MM.1S (cell line): ENCODE results near the gene RAD9B.

Experiments used
- DNase-seq: peaks from one replicate; pipeline ENCODE4 v3.0.0-alpha.2; 2015
- H2AFZ ChIP-seq: fragments of 300-600 bp; sonication (generic); 2 replicates; pipeline ENCODE4 v1.6.0; 2016; ENCODE audit warnings: antibody characterized with exemption, low read length
- H3F3A ChIP-seq: fragments of 300-600 bp; sonication (generic); 2 replicates; pipeline ENCODE4 v1.6.1; 2016; ENCODE audit warnings: mild to moderate bottlenecking, antibody characterized with exemption, low read length, moderate library complexity, mixed read lengths; ENCODE audit not compliant: insufficient read depth
- H3K27ac ChIP-seq: fragments of 300-600 bp; sonication (generic); 2 replicates; pipeline ENCODE4 v1.5.1; 2016; ENCODE audit warnings: mild to moderate bottlenecking, low read length
- H3K27me3 ChIP-seq: fragments of 300-600 bp; sonication (generic); replicated peaks from 2 replicates; pipeline ENCODE4 v1.6.0; 2016; ENCODE audit warnings: low read length; ENCODE audit not compliant: insufficient read depth
- H3K36me3 ChIP-seq: fragments of 300-600 bp; sonication (generic); replicated peaks from 2 replicates; pipeline ENCODE4 v1.6.1; 2016; ENCODE audit warnings: mild to moderate bottlenecking, low read length, mixed read lengths; ENCODE audit not compliant: insufficient read depth
- H3K4me1 ChIP-seq: fragments of 300-600 bp; sonication (generic); 2 replicates; pipeline ENCODE4 v1.6.1; 2016; ENCODE audit warnings: low read length, mixed read lengths
- H3K4me2 ChIP-seq: fragments of 300-600 bp; sonication (generic); 2 replicates; pipeline ENCODE4 v1.6.0; 2016; ENCODE audit warnings: low read depth, low read length
- H3K4me3 ChIP-seq: fragments of 300-600 bp; sonication (generic); 2 replicates; pipeline ENCODE4 v1.5.1; 2016; ENCODE audit warnings: low read length, mixed read lengths
- H3K79me2 ChIP-seq: fragments of 300-600 bp; sonication (generic); 2 replicates; pipeline ENCODE4 v1.6.1; 2016; ENCODE audit warnings: mixed run types, low read length, mixed read lengths
- H3K9ac ChIP-seq: fragments of 300-600 bp; sonication (generic); 2 replicates; pipeline ENCODE4 v1.6.1; 2016; ENCODE audit warnings: low read length, mixed read lengths
- H3K9me2 ChIP-seq: fragments of 300-600 bp; sonication (generic); replicated peaks from 2 replicates; pipeline ENCODE4 v1.6.1; 2016; ENCODE audit warnings: mild to moderate bottlenecking, low read length, mixed read lengths; ENCODE audit not compliant: insufficient read depth
- H3K9me3 ChIP-seq: fragments of 300-600 bp; sonication (generic); replicated peaks from 2 replicates; pipeline ENCODE4 v1.6.1; 2016; ENCODE audit warnings: mild to moderate bottlenecking, low read length, mixed read lengths; ENCODE audit not compliant: insufficient read depth
- H4K20me1 ChIP-seq: fragments of 300-600 bp; sonication (generic); 2 replicates; pipeline ENCODE4 v1.6.1; 2016; ENCODE audit warnings: mild to moderate bottlenecking, low read length, moderate library complexity, mixed read lengths; ENCODE audit not compliant: insufficient read depth
- EZH2 ChIP-seq: fragments of 300-600 bp; sonication (generic); optimal IDR thresholded peaks from 2 replicates; pipeline ENCODE3; 2017; ENCODE audit warnings: low read depth, mild to moderate bottlenecking, antibody characterized with exemption, low read length, mixed read lengths
- EZH2phosphoT487 ChIP-seq: fragments of 300-600 bp; sonication (generic); IDR thresholded peaks from 2 replicates; pipeline ENCODE4 v1.6.1; 2018; ENCODE audit warnings: antibody characterized with exemption, low read length
- TF ChIP-seq, protein P1 (sequence below): fragments of 300-600 bp; sonication (generic); IDR thresholded peaks from 2 replicates; pipeline ENCODE4 v1.5.1; 2016; ENCODE audit warnings: antibody characterized with exemption, low read length, mixed read lengths

RAD9B gene

DNA sequence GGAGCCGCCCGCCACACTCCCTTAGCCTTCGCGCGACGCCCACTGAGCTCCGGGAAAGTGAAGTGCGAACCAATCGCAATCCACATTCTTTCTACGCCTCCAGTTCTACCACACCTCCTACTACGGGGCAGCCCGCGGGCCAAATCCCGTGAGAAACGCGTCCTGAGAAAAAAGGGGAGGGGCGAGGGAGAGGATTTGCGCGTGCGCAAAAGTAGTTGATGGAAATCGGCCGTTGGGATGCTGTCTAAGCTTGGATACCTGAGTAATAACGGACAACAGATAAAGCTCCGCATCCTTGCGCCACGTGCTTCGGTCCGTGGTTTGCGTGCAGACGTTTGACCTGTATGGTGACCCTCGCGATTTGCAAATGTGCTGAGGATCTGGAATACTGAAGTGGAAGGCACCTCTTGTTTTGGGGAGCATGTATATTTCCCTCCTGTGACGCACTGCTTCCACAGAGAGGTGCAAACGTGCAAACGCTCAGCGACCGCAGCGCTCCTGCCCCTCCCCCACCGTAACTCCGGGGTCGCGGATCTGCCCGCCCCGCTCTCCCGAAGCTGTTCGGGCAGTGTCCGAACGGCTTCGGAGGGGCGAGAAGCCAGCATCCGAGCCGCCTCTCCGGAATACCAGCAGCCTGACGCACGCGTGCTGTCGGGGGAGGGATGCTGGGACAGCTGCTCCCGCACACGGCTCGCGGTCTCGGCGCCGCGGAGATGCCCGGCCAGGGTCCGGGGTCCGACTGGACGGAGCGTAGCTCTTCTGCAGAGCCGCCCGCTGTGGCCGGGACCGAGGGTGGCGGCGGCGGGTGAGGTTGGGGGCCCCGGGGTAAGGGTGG lies 33.7 kb upstream of the RAD9B start, which contains the start of the genes FAM216A and GPN3:
Gene FAM216A, plus strand, starts transcription at position 632 of the 835 bp plus-strand sequence. Its CDS starts 31 bp downstream, at position 663.
Gene GPN3, minus strand, starts transcription at position 44 of the 835 bp plus-strand sequence. CDS start 54 bp downstream, outside the sequence.
- H3K36me3 ChIP-seq, result no peaks in the 10 kb centered on the region
- no peaks in the 10 kb centered on the region for H3K27me3 ChIP-seq
- TF ChIP-seq EZH2 (no peak), EZH2phosphoT487 (no peak)
- TF ChIP-seq, protein P1, sequence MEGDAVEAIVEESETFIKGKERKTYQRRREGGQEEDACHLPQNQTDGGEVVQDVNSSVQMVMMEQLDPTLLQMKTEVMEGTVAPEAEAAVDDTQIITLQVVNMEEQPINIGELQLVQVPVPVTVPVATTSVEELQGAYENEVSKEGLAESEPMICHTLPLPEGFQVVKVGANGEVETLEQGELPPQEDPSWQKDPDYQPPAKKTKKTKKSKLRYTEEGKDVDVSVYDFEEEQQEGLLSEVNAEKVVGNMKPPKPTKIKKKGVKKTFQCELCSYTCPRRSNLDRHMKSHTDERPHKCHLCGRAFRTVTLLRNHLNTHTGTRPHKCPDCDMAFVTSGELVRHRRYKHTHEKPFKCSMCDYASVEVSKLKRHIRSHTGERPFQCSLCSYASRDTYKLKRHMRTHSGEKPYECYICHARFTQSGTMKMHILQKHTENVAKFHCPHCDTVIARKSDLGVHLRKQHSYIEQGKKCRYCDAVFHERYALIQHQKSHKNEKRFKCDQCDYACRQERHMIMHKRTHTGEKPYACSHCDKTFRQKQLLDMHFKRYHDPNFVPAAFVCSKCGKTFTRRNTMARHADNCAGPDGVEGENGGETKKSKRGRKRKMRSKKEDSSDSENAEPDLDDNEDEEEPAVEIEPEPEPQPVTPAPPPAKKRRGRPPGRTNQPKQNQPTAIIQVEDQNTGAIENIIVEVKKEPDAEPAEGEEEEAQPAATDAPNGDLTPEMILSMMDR, result no peak
- H3K9ac ChIP-seq, result peak within 1 kb of the TSS; percentile 95
- H2AFZ ChIP-seq, result peak within 1 kb of the TSS; percentile 77
- peaks cover 3% of the 10 kb centered on the region; the same call in 1 of the 2 replicates for H3F3A ChIP-seq
- H3K9me2 ChIP-seq, result no peaks in the 10 kb centered on the region
- no peaks in the 10 kb centered on the region for H4K20me1 ChIP-seq
- H3K4me1 ChIP-seq, result 0 out of 2 replicates have a peak, but pooled peaks cover 3% of the 10 kb centered on the region
- DNase-seq, result peak; percentile 92
- no peaks in the 10 kb centered on the region for H3K9me3 ChIP-seq
- peak within 1 kb of the TSS; percentile 70 for H3K4me2 ChIP-seq
- H3K4me3 ChIP-seq, result peak within 1 kb of the TSS; percentile 69
- peak within 1 kb of the TSS; percentile 92 for H3K27ac ChIP-seq
- peaks cover 18% of the 10 kb centered on the region for H3K79me2 ChIP-seq

DNA sequence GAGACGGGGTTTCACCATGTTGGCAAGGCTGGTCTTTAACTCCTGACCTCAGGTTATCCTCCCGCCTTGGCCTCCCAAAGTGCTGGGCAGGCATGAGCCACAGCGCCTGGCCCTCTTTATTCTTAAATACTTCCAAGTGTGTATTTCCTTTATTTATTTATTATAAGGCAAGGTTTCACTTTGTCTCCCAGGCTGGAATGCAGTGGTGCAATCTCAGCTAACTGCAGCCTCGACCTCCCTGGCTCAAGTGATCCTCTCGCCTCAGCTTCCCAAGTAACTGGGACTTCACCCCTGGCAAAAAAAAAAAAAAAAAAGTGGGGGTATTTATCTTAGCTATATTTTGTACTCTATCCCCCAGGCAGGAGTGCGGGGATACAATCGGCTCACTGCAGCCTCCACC lies 26.7 kb upstream of the RAD9B start:
- H3K4me3 ChIP-seq, result no peak overlapping the region
- no peaks in the 10 kb centered on the region for H3K79me2 ChIP-seq
- TF ChIP-seq EZH2 (no peak), EZH2phosphoT487 (no peak)
- TF ChIP-seq, protein P1, result no peak
- H3K27ac ChIP-seq, result no peak overlapping the region
- no peak overlapping the region for H3K9ac ChIP-seq
- no peaks in the 10 kb centered on the region for H3K36me3 ChIP-seq
- no peaks in the 10 kb centered on the region for H3K9me2 ChIP-seq
- H3K4me1 ChIP-seq, result no peaks in the 10 kb centered on the region
- H3F3A ChIP-seq, result no peaks in the 10 kb centered on the region
- H3K4me2 ChIP-seq, result no peak overlapping the region
- no peak for DNase-seq
- H4K20me1 ChIP-seq, result no peaks in the 10 kb centered on the region
- no peaks in the 10 kb centered on the region for H3K9me3 ChIP-seq
- H2AFZ ChIP-seq, result no peak overlapping the region
- H3K27me3 ChIP-seq, result no peaks in the 10 kb centered on the region

DNA sequence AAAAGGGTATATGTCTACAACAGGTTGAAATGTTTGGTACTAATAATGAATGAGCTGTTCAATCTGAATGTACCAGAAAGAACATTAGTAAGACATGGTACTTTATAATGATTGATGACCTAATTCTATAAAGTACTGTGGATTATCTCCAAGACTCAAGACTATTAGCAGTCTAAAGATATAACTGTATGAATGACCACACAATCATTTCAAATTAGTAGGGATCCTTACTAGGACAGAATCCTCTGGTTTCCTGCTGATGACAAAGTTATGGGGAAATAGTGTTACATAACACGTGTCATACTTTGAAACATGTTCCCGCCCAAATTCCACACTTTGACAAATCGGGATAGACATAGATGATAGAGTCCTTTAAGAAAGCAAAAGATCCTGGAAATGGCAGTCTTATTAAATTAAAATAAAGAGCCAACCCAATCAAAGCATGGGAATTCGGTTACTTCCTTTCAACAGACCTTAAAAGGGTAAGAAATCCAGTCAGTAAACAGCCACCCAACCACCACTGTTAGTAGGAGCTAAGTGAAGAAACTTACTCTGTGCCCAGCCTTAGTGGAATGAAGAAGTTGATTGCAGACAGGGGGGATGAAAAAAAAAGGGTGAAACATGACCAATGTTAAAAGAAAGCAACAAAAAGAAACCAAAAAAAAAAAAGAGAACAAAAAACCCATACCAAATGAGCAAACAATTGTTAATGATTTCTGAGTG lies 3.0 kb upstream of the RAD9B start:
- DNase-seq, result no peak
- H3F3A ChIP-seq, result no peaks in the 10 kb centered on the region
- no peak overlapping the region for H3K4me3 ChIP-seq
- no peaks in the 10 kb centered on the region for H3K9me2 ChIP-seq
- H3K27me3 ChIP-seq, result no peaks in the 10 kb centered on the region
- H4K20me1 ChIP-seq, result no peaks in the 10 kb centered on the region
- no peak overlapping the region for H3K27ac ChIP-seq
- H2AFZ ChIP-seq, result no peak overlapping the region
- peaks cover 43% of the 10 kb centered on the region for H3K79me2 ChIP-seq
- no peak overlapping the region for H3K9ac ChIP-seq
- no peaks in the 10 kb centered on the region for H3K9me3 ChIP-seq
- TF ChIP-seq EZH2phosphoT487, result no peak
- TF ChIP-seq, protein P1, result no peak
- no peak for TF ChIP-seq EZH2
- H3K36me3 ChIP-seq, result no peaks in the 10 kb centered on the region
- peaks cover 9% of the 10 kb centered on the region; the same call in 1 of the 2 replicates for H3K4me1 ChIP-seq
- H3K4me2 ChIP-seq, result no peak overlapping the region
